CD4-positive, CD25-positive, alpha-beta regulatory T cell (primary cell): ENCODE measurements around the gene PLA2R1. TPM values are rescaled to one million over a fixed set of nuclear protein-coding genes. Genes with fewer than 3 reads are reported as not detected.

ENCODE experiments used
- ATAC-seq, 2 donors: fragments of 150-1000 bp; cut with Tn5 transposase; one replicate each; pipeline ENCODE4 v1.10.0; 2021; ENCODE audit warnings: low read depth in 2 of 2, moderate number of reproducible peaks in 2 of 2, moderate library complexity in 1 of 2
- DNase-seq, 3 donors: peaks; one replicate each; pipeline versions ENCODE4 v3.0.0 to v3.0.0-alpha.2; 2012 to 2022; ENCODE audit warnings: mixed read lengths in 1 of 3
- H3K27ac ChIP-seq: one replicate; pipeline ENCODE4 v1.7.0; 2013; ENCODE audit warnings: mild to moderate bottlenecking, low read length; ENCODE audit not compliant: insufficient read depth, poor library complexity, severe bottlenecking
- H3K27me3 ChIP-seq: one replicate; pipeline ENCODE4 v1.7.0; 2013; ENCODE audit warnings: low read length; ENCODE audit not compliant: control insufficient read depth, insufficient read depth
- H3K36me3 ChIP-seq: one replicate; pipeline ENCODE4 v1.7.0; 2013; ENCODE audit warnings: mild to moderate bottlenecking, low read length, moderate library complexity; ENCODE audit not compliant: control insufficient read depth, insufficient read depth
- H3K4me1 ChIP-seq: 2 replicates; pipeline ENCODE4 v1.7.0; 2013; ENCODE audit warnings: mild to moderate bottlenecking, low read length; ENCODE audit not compliant: insufficient read depth, control insufficient read depth, poor library complexity, severe bottlenecking
- H3K4me3 ChIP-seq: one replicate; pipeline ENCODE4 v1.7.0; 2013; ENCODE audit warnings: low read depth, mild to moderate bottlenecking, low read length, moderate library complexity
- H3K9me3 ChIP-seq, 2 experiments: 1 replicate in 1 of 2; 2 replicates in 1 of 2; pipeline ENCODE4 v1.7.0; 2013; ENCODE audit warnings: low read length in 2 of 2, mild to moderate bottlenecking in 1 of 2, moderate library complexity in 1 of 2; ENCODE audit not compliant: control insufficient read depth in 2 of 2
- H3K27ac Mint-ChIP-seq, 3 donors: one replicate each; pipeline ENCODE4 v1.8.0; 2020 to 2022; ENCODE audit warnings: mild to moderate bottlenecking in 3 of 3, mixed read lengths in 3 of 3, moderate library complexity in 2 of 3
- H3K27me3 Mint-ChIP-seq: one replicate; pipeline ENCODE4 v1.8.0; 2022; ENCODE audit warnings: mild to moderate bottlenecking, mixed read lengths
- H3K36me3 Mint-ChIP-seq: one replicate; pipeline ENCODE4 v1.8.0; 2020; ENCODE audit warnings: mixed read lengths
- H3K4me1 Mint-ChIP-seq, 4 donors: one replicate each; pipeline ENCODE4 v1.8.0; 2020 to 2022; ENCODE audit warnings: mixed read lengths in 4 of 4, mild to moderate bottlenecking in 1 of 4
- H3K4me3 Mint-ChIP-seq, 4 donors: one replicate each; pipeline ENCODE4 v1.8.0; 2020 to 2022; ENCODE audit warnings: mild to moderate bottlenecking in 4 of 4, mixed read lengths in 4 of 4, moderate library complexity in 3 of 4
- H3K9me3 Mint-ChIP-seq, 7 donors: one replicate each; pipeline ENCODE4 v1.8.0; 2020 to 2022; ENCODE audit warnings: mixed read lengths in 7 of 7, mild to moderate bottlenecking in 3 of 7, moderate library complexity in 2 of 7
- polyA plus RNA-seq, 4 donors: library from polyadenylated mRNA; unstranded; fragments of 300-500 nt; fragmentation: Illumina TruSeq; gene quantifications; one replicate each; pipeline ENCODE4 v1.2.3, GENCODE V29; 2021
- total RNA-seq: library from RNA; stranded (reverse); gene quantifications from one replicate; pipeline ENCODE4 v1.2.3, GENCODE V29; 2022

PLA2R1 gene
- total and polyA plus RNA-seq, 5 donors from 2014 or later = not detected

GRCh38 chr2:159936471-159936870 is 125.9 kb downstream of the PLA2R1 start:
- Mint-ChIP-seq H3K36me3 (no peaks in the 10 kb centered on the region), H3K27ac (no peak overlapping the region), H3K27me3 (peaks cover 6% of the 10 kb centered on the region), H3K9me3 (no peaks in the 10 kb centered on the region), H3K4me1 (no peaks in the 10 kb centered on the region), H3K4me3 (no peak overlapping the region)
- H3K27me3 ChIP-seq = peaks cover 4% of the 10 kb centered on the region
- H3K36me3 ChIP-seq = no peaks in the 10 kb centered on the region
- no peak for ATAC-seq
- no peaks in the 10 kb centered on the region for H3K4me1 ChIP-seq
- H3K27ac ChIP-seq = no peak overlapping the region
- no peaks in the 10 kb centered on the region for H3K9me3 ChIP-seq
- DNase-seq = no peak
- no peak overlapping the region for H3K4me3 ChIP-seq

DNA sequence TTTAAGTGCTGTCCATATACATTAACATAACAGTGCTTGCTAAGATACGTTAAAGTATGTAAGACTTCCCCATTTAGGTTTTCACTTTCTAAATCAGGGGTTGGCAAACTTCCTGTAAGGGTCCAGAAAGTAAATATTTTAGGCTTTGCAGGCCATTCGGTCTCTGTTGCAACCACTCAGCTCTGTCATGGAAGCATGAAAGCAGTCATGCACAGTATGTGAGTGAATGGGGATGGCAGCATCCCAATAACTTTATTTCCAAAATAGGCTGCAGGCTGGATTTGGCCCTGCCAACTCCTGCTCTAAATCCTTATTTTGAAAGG is 128.7 kb downstream of the PLA2R1 start:
- Histone ChIP-seq H3K9me3 (no peaks in the 10 kb centered on the region), H3K27ac (no peak overlapping the region), H3K27me3 (peaks cover 4% of the 10 kb centered on the region), H3K36me3 (no peaks in the 10 kb centered on the region), H3K4me1 (no peaks in the 10 kb centered on the region), H3K4me3 (no peak overlapping the region)
- H3K27ac Mint-ChIP-seq = no peak overlapping the region
- no peaks in the 10 kb centered on the region for H3K4me1 Mint-ChIP-seq
- no peak overlapping the region for H3K4me3 Mint-ChIP-seq
- H3K36me3 Mint-ChIP-seq = no peaks in the 10 kb centered on the region
- ATAC-seq (no peak), DNase-seq (no peak)
- no peaks in the 10 kb centered on the region for H3K9me3 Mint-ChIP-seq
- peaks cover 8% of the 10 kb centered on the region for H3K27me3 Mint-ChIP-seq

DNA sequence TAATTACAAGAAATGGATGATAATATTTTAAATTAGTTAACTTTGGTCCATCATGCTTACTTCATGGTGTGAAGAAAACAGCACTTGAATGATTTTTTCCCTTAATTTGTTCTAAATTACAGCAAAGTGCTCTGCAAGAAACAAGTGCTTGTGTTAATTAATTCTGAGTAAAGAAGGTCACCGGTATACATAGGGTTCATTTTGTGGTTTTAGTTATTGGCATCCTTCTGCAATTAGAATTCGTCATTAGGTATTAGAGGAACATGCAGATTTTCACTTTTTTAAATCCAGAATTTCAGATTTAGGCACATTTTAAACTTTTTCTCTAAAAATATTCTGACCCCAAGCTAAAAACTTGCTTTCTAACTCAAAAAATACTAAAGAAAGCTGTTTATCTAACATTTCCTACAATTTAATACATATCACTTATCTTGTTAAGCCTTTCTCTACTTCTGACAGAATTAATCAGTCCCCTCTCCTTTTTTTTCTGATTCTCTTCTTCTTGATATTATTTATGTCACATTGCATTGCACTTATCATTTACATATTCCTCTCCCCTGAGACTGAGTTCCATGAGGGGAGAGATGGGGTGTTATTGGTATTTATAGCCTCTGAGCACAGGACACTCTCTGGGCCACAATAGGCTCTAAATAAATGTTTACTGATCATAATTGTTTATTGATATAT is 129.2 kb downstream of the PLA2R1 start:
- no peak overlapping the region for H3K4me3 Mint-ChIP-seq
- H3K4me3 ChIP-seq = no peak overlapping the region
- ATAC-seq = no peak

GRCh38 chr2:159926695-159927094 is 135.7 kb downstream of the PLA2R1 start:
- Histone ChIP-seq H3K4me3 (no peak overlapping the region), H3K27ac (no peak overlapping the region), H3K27me3 (peaks cover 6% of the 10 kb centered on the region), H3K9me3 (no peaks in the 10 kb centered on the region), H3K4me1 (no peaks in the 10 kb centered on the region), H3K36me3 (no peaks in the 10 kb centered on the region)
- ATAC-seq = no peak
- H3K4me1 Mint-ChIP-seq = peaks cover 0 to 8% (median 0%) of the 10 kb centered on the region in 4 donors
- H3K4me3 Mint-ChIP-seq = no peak overlapping the region
- peaks cover 0 to 6% (median 0%) of the 10 kb centered on the region in 7 donors for H3K9me3 Mint-ChIP-seq
- H3K27ac Mint-ChIP-seq = peak overlapping the region in 1 of 3 donors; percentile 10
- peaks cover 20% of the 10 kb centered on the region for H3K27me3 Mint-ChIP-seq
- H3K36me3 Mint-ChIP-seq = no peaks in the 10 kb centered on the region
- no peak for DNase-seq

More for the DNA sequence above, 129.2 kb downstream of the PLA2R1 start:
- no peak overlapping the region for H3K27ac Mint-ChIP-seq
- H3K4me1 Mint-ChIP-seq = no peaks in the 10 kb centered on the region
- H3K36me3 Mint-ChIP-seq = no peaks in the 10 kb centered on the region
- Histone ChIP-seq H3K9me3 (no peaks in the 10 kb centered on the region), H3K36me3 (no peaks in the 10 kb centered on the region), H3K27ac (no peak overlapping the region), H3K4me1 (no peaks in the 10 kb centered on the region), H3K27me3 (peaks cover 4% of the 10 kb centered on the region)
- H3K27me3 Mint-ChIP-seq = peaks cover 8% of the 10 kb centered on the region
- DNase-seq = no peak
- H3K9me3 Mint-ChIP-seq = no peaks in the 10 kb centered on the region

- H3K27ac ChIP-seq = no peak overlapping the region
- DNase-seq (no peak), ATAC-seq (no peak)
- H3K27me3 ChIP-seq = peaks cover 6% of the 10 kb centered on the region
- no peaks in the 10 kb centered on the region for H3K9me3 ChIP-seq
- H3K36me3 ChIP-seq = no peaks in the 10 kb centered on the region
- peaks cover 0 to 8% (median 0%) of the 10 kb centered on the region in 4 donors for H3K4me1 Mint-ChIP-seq
- H3K27ac Mint-ChIP-seq = no peak overlapping the region
- H3K9me3 Mint-ChIP-seq = peaks cover 0 to 6% (median 0%) of the 10 kb centered on the region in 7 donors
- H3K4me3 ChIP-seq = no peak overlapping the region
- no peaks in the 10 kb centered on the region for H3K4me1 ChIP-seq
- no peak overlapping the region for H3K4me3 Mint-ChIP-seq
- no peaks in the 10 kb centered on the region for H3K36me3 Mint-ChIP-seq
- H3K27me3 Mint-ChIP-seq = peaks cover 20% of the 10 kb centered on the region
These were observed 136.4 kb downstream of the PLA2R1 start for GRCh38 chr2:159925975-159926374.

DNA sequence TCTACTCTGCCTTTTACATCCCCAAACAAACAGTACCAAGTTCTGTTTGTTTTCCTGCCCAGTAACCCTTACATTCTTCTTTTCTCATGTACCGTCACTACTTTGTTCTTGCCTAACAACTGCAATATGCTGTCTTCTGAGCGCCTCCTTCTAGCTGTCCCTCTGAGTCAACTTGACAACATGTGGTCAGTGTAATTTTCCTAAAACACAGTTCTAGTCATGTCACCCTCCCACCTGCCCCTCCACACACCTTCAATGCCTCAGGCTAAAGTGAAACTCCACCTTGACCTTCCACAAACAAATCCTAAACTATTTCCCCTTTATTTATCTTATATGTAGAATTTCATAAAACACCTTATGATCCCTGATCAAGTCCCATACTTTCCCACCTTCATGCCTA is 139.9 kb downstream of the PLA2R1 start:
- no peaks in the 10 kb centered on the region for H3K36me3 ChIP-seq
- Mint-ChIP-seq H3K27ac (peak overlapping the region in 1 of 3 donors; percentile 54), H3K4me1 (peaks cover 0 to 12% (median 0%) of the 10 kb centered on the region in 4 donors), H3K36me3 (no peaks in the 10 kb centered on the region), H3K9me3 (peaks cover 0 to 4% (median 0%) of the 10 kb centered on the region in 7 donors), H3K4me3 (no peak overlapping the region), H3K27me3 (peaks cover 20% of the 10 kb centered on the region)
- H3K27me3 ChIP-seq = no peaks in the 10 kb centered on the region
- ATAC-seq (no peak), DNase-seq (no peak)
- no peaks in the 10 kb centered on the region for H3K9me3 ChIP-seq
- no peak overlapping the region for H3K27ac ChIP-seq
- no peak overlapping the region for H3K4me3 ChIP-seq
- H3K4me1 ChIP-seq = no peaks in the 10 kb centered on the region

- ATAC-seq = peak; percentile 85 to 88
- H3K36me3 Mint-ChIP-seq = no peaks in the 10 kb centered on the region
- DNase-seq = peak; percentile 45 to 81 (median 63)
- Histone ChIP-seq H3K27me3 (no peaks in the 10 kb centered on the region), H3K36me3 (no peaks in the 10 kb centered on the region), H3K27ac (no peak overlapping the region), H3K4me3 (no peak overlapping the region), H3K4me1 (no peaks in the 10 kb centered on the region), H3K9me3 (no peaks in the 10 kb centered on the region)
- peaks cover 17% of the 10 kb centered on the region for H3K27me3 Mint-ChIP-seq
- no peak overlapping the region for H3K4me3 Mint-ChIP-seq
- H3K27ac Mint-ChIP-seq = no peak overlapping the region
- H3K9me3 Mint-ChIP-seq = peaks cover 0 to 2% (median 0%) of the 10 kb centered on the region in 7 donors
- H3K4me1 Mint-ChIP-seq = peaks cover 0 to 12% (median 0%) of the 10 kb centered on the region in 4 donors
These were observed 140.5 kb downstream of the PLA2R1 start for GRCh38 chr2:159921752-159922404.

GRCh38 chr2:159916511-159916910 is 145.9 kb downstream of the PLA2R1 start:
- H3K27me3 Mint-ChIP-seq = peaks cover 5% of the 10 kb centered on the region
- H3K4me1 Mint-ChIP-seq = peaks cover 0 to 4% (median 0%) of the 10 kb centered on the region in 4 donors
- no peak overlapping the region for H3K27ac Mint-ChIP-seq
- H3K4me3 Mint-ChIP-seq = no peak overlapping the region
- Histone ChIP-seq H3K9me3 (no peaks in the 10 kb centered on the region), H3K27ac (no peak overlapping the region), H3K4me1 (no peaks in the 10 kb centered on the region), H3K36me3 (no peaks in the 10 kb centered on the region), H3K27me3 (no peaks in the 10 kb centered on the region), H3K4me3 (no peak overlapping the region)
- no peak for ATAC-seq
- no peaks in the 10 kb centered on the region for H3K9me3 Mint-ChIP-seq
- DNase-seq = no peak
- no peaks in the 10 kb centered on the region for H3K36me3 Mint-ChIP-seq
